Measurements from ENCODE around the gene PRR35. TPM values are rescaled to one million over a fixed set of nuclear protein-coding genes. Genes with fewer than 3 reads are reported as not detected.

Gene PRR35
- total and polyA plus RNA-seq, 4 donors = not detected

DNA sequence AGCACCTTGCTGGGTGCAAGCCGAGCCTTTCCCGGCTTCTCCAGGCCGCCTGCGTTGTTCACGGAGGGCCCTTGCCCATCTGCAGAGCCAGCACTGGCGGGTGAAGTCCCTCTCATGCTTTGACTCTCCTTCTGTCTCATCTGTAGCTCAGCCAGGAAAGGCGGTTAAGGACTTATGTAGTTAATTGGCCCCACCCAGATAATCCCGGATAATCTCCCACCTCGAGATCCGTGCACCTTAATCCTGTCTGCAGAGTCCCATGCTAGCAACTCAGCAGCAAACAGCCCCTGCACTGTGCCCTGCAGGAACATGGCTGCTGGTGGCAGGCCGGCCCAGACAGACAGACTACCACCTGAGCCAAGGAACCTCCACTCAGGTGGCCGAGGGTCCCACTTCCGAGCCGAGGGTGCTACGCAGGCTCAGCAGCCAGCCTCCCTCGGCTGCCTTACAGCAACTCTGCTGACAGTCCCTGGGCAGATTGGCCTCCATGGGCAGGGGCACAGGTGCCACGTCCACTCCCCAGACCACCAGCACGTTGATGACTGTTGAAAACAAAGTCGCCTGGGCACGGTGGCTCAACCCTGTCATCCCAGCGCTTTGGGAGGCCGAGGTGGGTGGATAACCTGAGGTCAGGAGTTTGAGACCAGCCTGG, 46.6 kb downstream of the PRR35 start:
- Histone ChIP-seq H3K9me3 (ENCODE audit: control insufficient read depth in 4 of 4, low read length in 3 of 4) (no peaks in the 10 kb centered on the region), H3K9ac (ENCODE audit: low read depth in 1 of 2, low read length in 2 of 2) (no peak overlapping the region), H3K36me3 (ENCODE audit: control insufficient read depth in 4 of 4, insufficient read depth in 3 of 4, low read depth in 1 of 4, low read length in 3 of 4) (no peaks in the 10 kb centered on the region), H3K4me1 (ENCODE audit: control insufficient read depth in 4 of 4, insufficient read depth in 4 of 4, low read length in 3 of 4) (peaks cover 2 to 25% (median 11%) of the 10 kb centered on the region in 4 donors), H3K27me3 (ENCODE audit: control insufficient read depth in 4 of 4, insufficient read depth in 4 of 4, low read length in 3 of 4) (no peaks in the 10 kb centered on the region), H3K4me3 (ENCODE audit: low read depth in 1 of 3, low read length in 3 of 3) (no peak overlapping the region), H3K27ac (ENCODE audit: low read depth in 1 of 2, low read length in 2 of 2) (no peak overlapping the region)
- TF ChIP-seq FOXA1 (IDR thresholded peaks at IDR 0.05) (no peak), YY1 (IDR thresholded peaks at IDR 0.05) (no peak), NR2F2 (IDR thresholded peaks at IDR 0.05) (no peak), HNF4G (IDR thresholded peaks at IDR 0.05) (no peak)
- TF ChIP-seq, protein P1, sequence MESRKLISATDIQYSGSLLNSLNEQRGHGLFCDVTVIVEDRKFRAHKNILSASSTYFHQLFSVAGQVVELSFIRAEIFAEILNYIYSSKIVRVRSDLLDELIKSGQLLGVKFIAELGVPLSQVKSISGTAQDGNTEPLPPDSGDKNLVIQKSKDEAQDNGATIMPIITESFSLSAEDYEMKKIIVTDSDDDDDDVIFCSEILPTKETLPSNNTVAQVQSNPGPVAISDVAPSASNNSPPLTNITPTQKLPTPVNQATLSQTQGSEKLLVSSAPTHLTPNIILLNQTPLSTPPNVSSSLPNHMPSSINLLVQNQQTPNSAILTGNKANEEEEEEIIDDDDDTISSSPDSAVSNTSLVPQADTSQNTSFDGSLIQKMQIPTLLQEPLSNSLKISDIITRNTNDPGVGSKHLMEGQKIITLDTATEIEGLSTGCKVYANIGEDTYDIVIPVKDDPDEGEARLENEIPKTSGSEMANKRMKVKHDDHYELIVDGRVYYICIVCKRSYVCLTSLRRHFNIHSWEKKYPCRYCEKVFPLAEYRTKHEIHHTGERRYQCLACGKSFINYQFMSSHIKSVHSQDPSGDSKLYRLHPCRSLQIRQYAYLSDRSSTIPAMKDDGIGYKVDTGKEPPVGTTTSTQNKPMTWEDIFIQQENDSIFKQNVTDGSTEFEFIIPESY (IDR thresholded peaks at IDR 0.05) = no peak
- 97% methylated on average over 22 of the region's 22 CpGs for WGBS
- no peak for DNase-seq (ENCODE audit: low spot score)

DNA sequence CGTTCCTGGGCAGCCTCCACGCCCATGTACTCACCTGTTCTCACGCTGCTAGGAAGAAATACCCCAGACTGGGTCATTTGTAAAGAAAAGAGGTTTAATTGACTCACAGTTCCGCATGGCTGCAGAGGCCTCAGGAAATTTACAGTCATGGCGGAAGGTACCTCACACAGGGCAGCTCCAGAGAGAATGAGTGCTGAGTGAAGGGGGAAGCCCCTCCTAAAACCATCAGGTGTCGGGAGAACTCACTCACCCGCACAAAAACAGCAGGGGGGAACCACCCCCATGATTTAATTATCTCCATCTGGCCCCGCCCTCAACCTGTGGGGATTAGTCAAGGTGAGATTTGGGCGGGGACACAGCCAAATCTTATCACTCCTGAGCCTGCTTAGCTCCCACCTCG, 47.8 kb downstream of the PRR35 start:
- Histone ChIP-seq H3K27me3 (ENCODE audit: control insufficient read depth in 4 of 4, insufficient read depth in 4 of 4, low read length in 3 of 4) (no peaks in the 10 kb centered on the region), H3K36me3 (ENCODE audit: control insufficient read depth in 4 of 4, insufficient read depth in 3 of 4, low read depth in 1 of 4, low read length in 3 of 4) (no peaks in the 10 kb centered on the region), H3K4me3 (ENCODE audit: low read depth in 1 of 3, low read length in 3 of 3) (no peak overlapping the region), H3K9ac (ENCODE audit: low read depth in 1 of 2, low read length in 2 of 2) (no peak overlapping the region), H3K4me1 (ENCODE audit: control insufficient read depth in 4 of 4, insufficient read depth in 4 of 4, low read length in 3 of 4) (peaks cover 2 to 21% (median 11%) of the 10 kb centered on the region in 4 donors), H3K27ac (ENCODE audit: low read depth in 1 of 2, low read length in 2 of 2) (no peak overlapping the region), H3K9me3 (ENCODE audit: control insufficient read depth in 4 of 4, low read length in 3 of 4) (no peaks in the 10 kb centered on the region)
- no peak for TF ChIP-seq JUND (IDR thresholded peaks at IDR 0.05)
- TF ChIP-seq, protein P2, sequence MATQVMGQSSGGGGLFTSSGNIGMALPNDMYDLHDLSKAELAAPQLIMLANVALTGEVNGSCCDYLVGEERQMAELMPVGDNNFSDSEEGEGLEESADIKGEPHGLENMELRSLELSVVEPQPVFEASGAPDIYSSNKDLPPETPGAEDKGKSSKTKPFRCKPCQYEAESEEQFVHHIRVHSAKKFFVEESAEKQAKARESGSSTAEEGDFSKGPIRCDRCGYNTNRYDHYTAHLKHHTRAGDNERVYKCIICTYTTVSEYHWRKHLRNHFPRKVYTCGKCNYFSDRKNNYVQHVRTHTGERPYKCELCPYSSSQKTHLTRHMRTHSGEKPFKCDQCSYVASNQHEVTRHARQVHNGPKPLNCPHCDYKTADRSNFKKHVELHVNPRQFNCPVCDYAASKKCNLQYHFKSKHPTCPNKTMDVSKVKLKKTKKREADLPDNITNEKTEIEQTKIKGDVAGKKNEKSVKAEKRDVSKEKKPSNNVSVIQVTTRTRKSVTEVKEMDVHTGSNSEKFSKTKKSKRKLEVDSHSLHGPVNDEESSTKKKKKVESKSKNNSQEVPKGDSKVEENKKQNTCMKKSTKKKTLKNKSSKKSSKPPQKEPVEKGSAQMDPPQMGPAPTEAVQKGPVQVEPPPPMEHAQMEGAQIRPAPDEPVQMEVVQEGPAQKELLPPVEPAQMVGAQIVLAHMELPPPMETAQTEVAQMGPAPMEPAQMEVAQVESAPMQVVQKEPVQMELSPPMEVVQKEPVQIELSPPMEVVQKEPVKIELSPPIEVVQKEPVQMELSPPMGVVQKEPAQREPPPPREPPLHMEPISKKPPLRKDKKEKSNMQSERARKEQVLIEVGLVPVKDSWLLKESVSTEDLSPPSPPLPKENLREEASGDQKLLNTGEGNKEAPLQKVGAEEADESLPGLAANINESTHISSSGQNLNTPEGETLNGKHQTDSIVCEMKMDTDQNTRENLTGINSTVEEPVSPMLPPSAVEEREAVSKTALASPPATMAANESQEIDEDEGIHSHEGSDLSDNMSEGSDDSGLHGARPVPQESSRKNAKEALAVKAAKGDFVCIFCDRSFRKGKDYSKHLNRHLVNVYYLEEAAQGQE (IDR thresholded peaks at IDR 0.05) = no peak
- no peak for TF ChIP-seq YY1 (IDR thresholded peaks at IDR 0.05)
- TF ChIP-seq, protein P3, sequence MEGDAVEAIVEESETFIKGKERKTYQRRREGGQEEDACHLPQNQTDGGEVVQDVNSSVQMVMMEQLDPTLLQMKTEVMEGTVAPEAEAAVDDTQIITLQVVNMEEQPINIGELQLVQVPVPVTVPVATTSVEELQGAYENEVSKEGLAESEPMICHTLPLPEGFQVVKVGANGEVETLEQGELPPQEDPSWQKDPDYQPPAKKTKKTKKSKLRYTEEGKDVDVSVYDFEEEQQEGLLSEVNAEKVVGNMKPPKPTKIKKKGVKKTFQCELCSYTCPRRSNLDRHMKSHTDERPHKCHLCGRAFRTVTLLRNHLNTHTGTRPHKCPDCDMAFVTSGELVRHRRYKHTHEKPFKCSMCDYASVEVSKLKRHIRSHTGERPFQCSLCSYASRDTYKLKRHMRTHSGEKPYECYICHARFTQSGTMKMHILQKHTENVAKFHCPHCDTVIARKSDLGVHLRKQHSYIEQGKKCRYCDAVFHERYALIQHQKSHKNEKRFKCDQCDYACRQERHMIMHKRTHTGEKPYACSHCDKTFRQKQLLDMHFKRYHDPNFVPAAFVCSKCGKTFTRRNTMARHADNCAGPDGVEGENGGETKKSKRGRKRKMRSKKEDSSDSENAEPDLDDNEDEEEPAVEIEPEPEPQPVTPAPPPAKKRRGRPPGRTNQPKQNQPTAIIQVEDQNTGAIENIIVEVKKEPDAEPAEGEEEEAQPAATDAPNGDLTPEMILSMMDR (IDR thresholded peaks at IDR 0.05; ENCODE audit: low read depth, low read length, missing input control) = no peak
- TF ChIP-seq HNF4G (IDR thresholded peaks at IDR 0.05) = no peak
- TF ChIP-seq GABPA (IDR thresholded peaks at IDR 0.05 in 1 of 2, conservative IDR thresholded peaks at IDR 0.05 in 1 of 2) = no peak
- TF ChIP-seq RAD21 (IDR thresholded peaks at IDR 0.05) = no peak
- no peak for TF ChIP-seq HNF4A (conservative IDR thresholded peaks at IDR 0.05)
- TF ChIP-seq, protein P1 (IDR thresholded peaks at IDR 0.05) = no peak
- TF ChIP-seq TAF1 (conservative IDR thresholded peaks at IDR 0.05) = no peak
- TF ChIP-seq EGR1 (IDR thresholded peaks at IDR 0.05; ENCODE audit: low read depth in 2 of 2) = no peak
- TF ChIP-seq FOXA1 (IDR thresholded peaks at IDR 0.05) = no peak
- TF ChIP-seq FOXA2 (IDR thresholded peaks at IDR 0.05) = no peak
- no peak for DNase-seq (ENCODE audit: low spot score)
- WGBS = 92% methylated on average over 10 of the region's 10 CpGs
